HG03520 (cell line): Measurements from ENCODE around the gene MARVELD1.
"Not testable (repeated sequence)": the region's sequence is repeated elsewhere in the genome, so short reads cannot be mapped to it uniquely, and the experiment has no call there.

Source experiments
- ATAC-seq: cut with Tn5 transposase; IDR thresholded peaks from one replicate; pipeline ENCODE4 v1.9.1; 2021; ENCODE audit warnings: mild to moderate bottlenecking, moderate library complexity; ENCODE audit not compliant: unreplicated experiment

Gene MARVELD1

DNA sequence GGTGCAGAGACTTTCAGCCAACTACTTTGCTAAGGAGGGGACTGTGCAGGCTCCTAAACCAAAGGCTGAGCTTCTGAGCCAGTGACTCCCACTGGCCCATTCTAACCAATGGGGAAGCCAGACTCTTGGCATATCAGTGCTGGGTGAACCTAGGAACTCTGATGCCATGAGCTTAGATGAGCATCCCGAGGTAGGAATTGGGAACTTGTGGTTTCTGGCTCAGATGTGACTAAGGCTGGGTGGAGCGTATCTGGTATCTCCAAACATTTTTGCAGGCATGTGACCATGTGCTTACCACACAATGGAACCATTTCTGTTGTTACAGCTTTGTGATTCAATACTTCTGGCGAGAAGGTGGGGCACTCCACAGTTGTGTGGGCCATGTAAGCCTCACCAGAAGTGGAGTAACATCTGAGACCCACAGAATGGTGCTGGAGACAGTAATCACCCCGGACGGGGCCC, 23.9 kb upstream of the MARVELD1 start:
- ATAC-seq: no peak

DNA sequence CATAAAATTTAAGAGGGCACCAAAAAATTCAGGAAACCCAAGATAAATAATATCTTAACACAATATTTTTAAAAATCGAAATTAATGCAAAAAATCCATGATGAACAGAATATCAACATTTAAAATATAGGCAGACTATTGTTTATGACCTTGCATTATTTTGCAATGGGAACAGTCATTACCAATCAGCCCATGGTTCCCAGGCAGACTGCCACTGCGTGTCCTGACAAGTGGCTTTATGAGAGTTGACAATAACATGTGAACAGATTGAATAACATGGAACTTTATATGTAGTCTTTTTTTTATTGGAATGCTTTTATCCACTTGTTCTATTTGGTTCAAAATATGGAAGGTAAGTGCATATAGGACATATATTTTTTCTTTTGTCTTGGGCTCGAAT, 23.4 kb upstream of the MARVELD1 start:
- no peak for ATAC-seq

GRCh38 chr10:97698072-97698655, 15.4 kb upstream of the MARVELD1 start:
- not testable (repeated sequence) for ATAC-seq

GRCh38 chr10:97701438-97702069, 12.0 kb upstream of the MARVELD1 start:
- no peak for ATAC-seq

DNA sequence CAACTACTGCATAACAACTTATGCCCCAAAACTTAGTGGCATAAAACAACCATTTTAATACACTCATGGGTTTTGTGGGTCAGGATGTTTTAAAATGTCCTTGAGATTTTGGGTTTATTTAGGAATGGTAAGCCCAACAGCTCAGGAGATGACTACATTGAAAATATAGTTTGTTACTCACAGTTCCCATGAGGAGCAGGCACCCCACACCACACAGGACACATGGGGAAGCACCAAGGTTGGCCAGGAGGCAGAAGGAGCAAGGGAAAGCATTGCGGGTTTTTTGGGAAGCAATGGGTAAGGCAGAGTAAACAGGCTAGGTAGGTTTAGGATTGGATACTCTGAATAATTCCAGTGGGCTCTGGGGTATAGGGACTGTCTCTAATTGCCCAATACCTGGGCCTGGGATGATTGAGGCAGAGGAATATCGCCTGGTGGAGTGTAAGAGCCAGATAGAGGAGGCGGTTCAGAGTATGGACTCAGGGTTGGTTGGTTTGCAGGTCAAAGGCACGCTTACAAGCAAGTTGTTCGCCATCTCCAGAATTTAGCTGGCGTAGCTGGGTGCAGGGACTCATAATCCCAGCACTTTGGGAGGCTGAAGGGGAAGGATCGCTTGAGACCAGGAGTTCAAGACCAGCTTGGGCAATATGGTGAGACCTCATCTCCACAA, 10.0 kb upstream of the MARVELD1 start:
- ATAC-seq: no peak

- no peak for ATAC-seq
Measured at GRCh38 chr10:97704341-97704740, 9.2 kb upstream of the MARVELD1 start.

- no peak for ATAC-seq
Measured at GRCh38 chr10:97705006-97705670, 8.4 kb upstream of the MARVELD1 start.

- no peak for ATAC-seq
Measured at GRCh38 chr10:97707134-97707861, 6.2 kb upstream of the MARVELD1 start.

DNA sequence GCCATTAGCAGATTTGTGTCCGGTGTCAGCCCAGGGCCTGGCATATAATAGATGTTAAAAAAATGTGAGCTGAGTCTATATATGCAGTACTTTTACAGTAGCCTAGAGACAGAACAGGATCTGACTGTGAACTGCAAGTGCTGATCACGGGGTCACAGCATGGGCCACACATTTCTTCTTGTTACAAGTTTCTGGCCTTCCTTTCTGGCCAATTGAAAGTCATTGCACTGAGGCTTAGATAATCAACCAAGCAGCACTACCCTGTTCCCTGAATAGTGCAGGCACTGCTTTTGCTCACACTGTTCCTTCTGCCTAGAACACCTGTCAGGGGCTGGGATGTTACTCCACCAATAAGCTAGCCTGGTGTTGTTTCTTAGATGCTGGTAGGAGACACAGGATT, 5.4 kb upstream of the MARVELD1 start:
- no peak for ATAC-seq

- ATAC-seq: no peak
Measured at GRCh38 chr10:97708976-97709946, 4.3 kb upstream of the MARVELD1 start.

DNA sequence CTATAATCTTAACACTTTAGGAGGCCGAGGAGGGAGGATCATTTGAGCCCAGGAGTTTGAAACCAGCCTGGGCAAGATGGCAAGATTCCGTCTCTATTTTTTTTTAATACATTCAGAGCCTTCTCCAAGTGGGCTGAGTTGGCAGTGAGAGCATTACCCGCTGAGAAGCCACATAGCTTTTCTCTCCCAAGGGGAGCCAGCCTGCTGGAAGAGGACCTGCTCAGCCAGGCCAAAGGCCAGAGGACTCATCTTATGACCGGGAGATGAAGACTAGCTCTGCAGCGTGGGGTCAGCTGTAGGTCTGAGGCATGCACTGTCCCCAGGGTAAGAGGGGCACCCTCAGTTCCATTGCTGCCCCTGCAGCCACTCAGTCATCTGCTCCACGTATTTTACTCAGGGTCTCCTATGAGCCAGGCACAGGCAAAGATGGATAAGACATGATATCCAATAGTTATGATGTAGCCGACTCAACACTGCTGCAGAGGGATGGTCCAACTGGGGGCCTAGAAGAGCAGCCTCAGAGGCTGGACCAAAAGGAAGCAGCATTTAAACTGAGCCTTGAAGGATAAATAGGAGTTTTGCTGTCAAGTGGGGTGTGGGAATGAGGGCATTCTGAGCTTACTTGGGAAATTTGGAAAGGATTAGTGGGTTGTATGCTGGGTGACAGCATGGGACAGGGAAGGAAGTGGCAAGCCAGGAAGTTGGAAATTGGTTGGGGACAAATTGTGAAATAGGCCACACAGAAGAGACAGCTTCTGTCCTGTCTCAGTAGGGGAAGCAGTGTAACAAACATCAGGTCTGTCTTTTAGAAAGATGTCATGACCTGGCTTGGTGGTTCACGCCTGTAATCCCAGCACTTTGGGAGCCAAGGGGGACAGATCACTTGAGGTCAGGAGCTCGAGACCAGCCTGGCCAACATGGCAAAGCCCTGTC, 1.6 kb upstream of the MARVELD1 start:
- no peak for ATAC-seq

DNA sequence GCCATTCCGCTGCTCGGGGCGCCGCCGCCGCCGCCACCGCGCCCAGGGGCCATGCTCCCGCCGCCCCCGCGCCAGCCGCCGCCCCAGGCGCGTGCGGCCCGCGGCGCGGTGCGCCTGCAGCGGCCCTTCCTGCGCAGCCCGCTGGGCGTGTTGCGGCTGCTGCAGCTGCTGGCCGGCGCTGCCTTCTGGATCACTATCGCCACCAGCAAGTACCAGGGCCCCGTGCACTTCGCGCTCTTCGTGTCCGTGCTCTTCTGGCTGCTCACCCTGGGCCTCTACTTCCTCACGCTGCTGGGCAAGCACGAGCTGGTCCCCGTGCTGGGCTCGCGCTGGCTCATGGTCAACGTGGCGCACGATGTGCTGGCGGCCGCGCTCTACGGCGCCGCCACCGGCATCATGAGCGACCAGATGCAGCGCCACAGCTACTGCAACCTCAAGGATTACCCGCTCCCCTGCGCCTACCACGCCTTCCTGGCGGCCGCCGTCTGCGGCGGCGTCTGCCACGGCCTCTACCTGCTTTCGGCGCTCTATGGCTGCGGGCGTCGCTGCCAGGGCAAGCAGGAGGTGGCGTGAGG, 383 bp downstream of the MARVELD1 start:
- peak; percentile 50 for ATAC-seq

DNA sequence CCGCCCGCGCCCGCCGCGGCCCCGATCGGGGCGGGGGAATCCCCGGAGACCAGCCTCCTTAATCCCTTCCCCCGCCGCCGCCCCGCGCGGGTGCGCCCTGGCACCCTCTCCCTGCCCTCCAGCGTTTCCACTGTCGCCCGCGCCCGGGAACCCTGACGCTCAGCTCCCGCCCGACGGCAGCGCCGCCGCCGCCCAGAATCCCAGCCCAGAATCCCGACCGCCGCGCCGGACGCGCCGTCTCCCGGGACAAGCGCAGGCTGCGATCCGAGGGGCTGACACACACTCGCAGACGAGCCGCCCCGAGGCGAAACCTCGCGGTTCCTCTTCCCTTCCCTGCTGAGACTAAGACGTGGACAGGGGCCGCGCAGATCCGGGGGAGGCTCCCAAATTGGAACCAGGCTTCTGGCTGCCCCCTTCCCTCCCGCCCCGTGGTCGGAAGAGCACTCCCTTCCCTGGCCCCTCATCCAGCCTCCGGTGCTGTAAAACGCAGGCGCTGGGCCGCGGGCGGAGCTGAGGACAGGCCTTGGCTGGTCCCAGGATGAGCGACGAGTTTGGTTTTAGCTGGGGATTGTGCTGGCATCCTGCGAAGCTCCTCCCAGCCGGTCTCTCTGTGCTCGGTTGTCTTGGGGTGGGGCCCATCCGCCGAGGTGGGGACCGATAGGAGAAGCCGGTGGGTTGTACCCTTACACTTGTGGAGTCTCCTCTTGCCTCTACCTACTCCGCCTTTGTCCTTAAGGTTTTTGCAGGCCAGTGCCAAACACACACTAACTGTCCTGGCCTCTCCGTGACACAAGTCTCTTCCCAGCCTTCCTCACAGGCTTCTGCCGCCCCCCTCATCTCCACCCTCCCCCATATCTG, 1.1 kb downstream of the MARVELD1 start:
- peak; percentile 35 for ATAC-seq

- ATAC-seq: no peak
Measured at GRCh38 chr10:97715259-97715874, 1.8 kb downstream of the MARVELD1 start.

GRCh38 chr10:97717627-97718026, 4.1 kb downstream of the MARVELD1 start:
- no peak for ATAC-seq

- no peak for ATAC-seq
Measured at GRCh38 chr10:97718178-97718577, 4.6 kb downstream of the MARVELD1 start.

- no peak for ATAC-seq
Measured at GRCh38 chr10:97718659-97719142, 5.2 kb downstream of the MARVELD1 start.
